Nephron (organoid): ENCODE measurements around the gene ROGDI.
A peak's percentile ranks its signal among the peaks of the same experiment; 100 is the strongest.

ENCODE experiments used
- H3K27ac Mint-ChIP-seq, 3 experiments: 2 replicates each; pipeline ENCODE4 v1.8.0; 2020; ENCODE audit warnings: mixed read lengths in 3 of 3, mild to moderate bottlenecking in 2 of 3, moderate library complexity in 1 of 3
- H3K27me3 Mint-ChIP-seq: 2 replicates; pipeline ENCODE4 v1.8.0; 2021; ENCODE audit warnings: low read depth, mild to moderate bottlenecking, moderate library complexity, mixed read lengths
- H3K36me3 Mint-ChIP-seq: 2 replicates; pipeline ENCODE4 v1.8.0; 2020; ENCODE audit warnings: low read depth, mixed read lengths
- H3K4me1 Mint-ChIP-seq: 2 replicates; pipeline ENCODE4 v1.8.0; 2020; ENCODE audit warnings: mixed read lengths
- H3K4me3 Mint-ChIP-seq, 3 experiments: 2 replicates each; pipeline ENCODE4 v1.8.0; 2020; ENCODE audit warnings: mild to moderate bottlenecking in 3 of 3, mixed read lengths in 3 of 3, moderate library complexity in 2 of 3
- H3K9me3 Mint-ChIP-seq: 2 replicates; pipeline ENCODE4 v1.8.0; 2020; ENCODE audit warnings: mixed read lengths
- CTCF ChIP-seq, 3 experiments: fragments of 200-600 bp; sonication (generic); IDR thresholded peaks; one replicate each; pipeline ENCODE4 v1.5.0; 2021; ENCODE audit warnings: antibody characterized with exemption in 3 of 3; ENCODE audit not compliant: unreplicated experiment in 3 of 3

ROGDI gene

GRCh38 chr16:4790871-4791270 lies 11.6 kb downstream of the ROGDI start:
- no peak for TF ChIP-seq CTCF (IDR thresholded peaks at IDR 0.05; ENCODE audit: unreplicated experiment in 3 of 3)
- H3K27ac Mint-ChIP-seq: no peak overlapping the region
- H3K27me3 Mint-ChIP-seq: no peaks in the 10 kb centered on the region
- H3K4me1 Mint-ChIP-seq: no peaks in the 10 kb centered on the region
- no peak overlapping the region for H3K4me3 Mint-ChIP-seq
- H3K9me3 Mint-ChIP-seq: no peaks in the 10 kb centered on the region
- no peaks in the 10 kb centered on the region for H3K36me3 Mint-ChIP-seq

GRCh38 chr16:4790261-4790660 lies 12.2 kb downstream of the ROGDI start:
- H3K9me3 Mint-ChIP-seq: no peaks in the 10 kb centered on the region
- no peaks in the 10 kb centered on the region for H3K27me3 Mint-ChIP-seq
- no peaks in the 10 kb centered on the region for H3K4me1 Mint-ChIP-seq
- no peak overlapping the region for H3K4me3 Mint-ChIP-seq
- TF ChIP-seq CTCF (IDR thresholded peaks at IDR 0.05; ENCODE audit: unreplicated experiment in 3 of 3): no peak
- no peak overlapping the region for H3K27ac Mint-ChIP-seq
- no peaks in the 10 kb centered on the region for H3K36me3 Mint-ChIP-seq

DNA sequence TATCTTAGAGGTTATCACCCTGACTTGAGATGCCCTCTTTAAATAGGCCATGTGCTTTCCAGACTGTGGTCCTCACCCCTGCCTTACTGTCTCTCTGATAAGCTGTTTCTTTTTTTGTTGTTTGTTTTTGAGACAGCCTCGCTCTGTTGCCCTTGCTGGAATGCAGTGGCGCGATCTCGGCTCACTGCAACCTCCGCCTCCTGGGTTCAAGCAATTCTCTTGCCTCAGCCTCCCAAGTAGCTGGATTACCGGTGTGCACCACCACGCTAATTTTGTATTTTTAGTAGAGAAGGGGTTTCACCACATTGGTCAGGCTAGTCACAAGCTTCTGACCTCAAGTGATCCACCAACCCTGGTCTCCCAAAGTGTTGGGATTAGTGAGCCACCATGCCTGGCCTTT lies 13.5 kb downstream of the ROGDI start:
- Mint-ChIP-seq H3K4me1 (no peaks in the 10 kb centered on the region), H3K36me3 (no peaks in the 10 kb centered on the region)

GRCh38 chr16:4788489-4788889 lies 13.9 kb downstream of the ROGDI start:
- TF ChIP-seq CTCF (IDR thresholded peaks at IDR 0.05; ENCODE audit: unreplicated experiment in 3 of 3): no peak
- Mint-ChIP-seq H3K4me3 (no peak overlapping the region), H3K4me1 (no peaks in the 10 kb centered on the region), H3K27me3 (no peaks in the 10 kb centered on the region), H3K9me3 (no peaks in the 10 kb centered on the region), H3K36me3 (no peaks in the 10 kb centered on the region), H3K27ac (peak overlapping the region in 1 of 3 experiments; percentile 6)

More for the DNA sequence above, 13.5 kb downstream of the ROGDI start:
- H3K27ac Mint-ChIP-seq: peak overlapping the region in 1 of 3 experiments; percentile 6
- H3K4me3 Mint-ChIP-seq: no peak overlapping the region
- no peaks in the 10 kb centered on the region for H3K27me3 Mint-ChIP-seq
- no peak for TF ChIP-seq CTCF (IDR thresholded peaks at IDR 0.05; ENCODE audit: unreplicated experiment in 3 of 3)
- H3K9me3 Mint-ChIP-seq: no peaks in the 10 kb centered on the region

- no peak for TF ChIP-seq CTCF (IDR thresholded peaks at IDR 0.05; ENCODE audit: unreplicated experiment in 3 of 3)
- no peaks in the 10 kb centered on the region for H3K9me3 Mint-ChIP-seq
- peaks cover 2% of the 10 kb centered on the region for H3K27me3 Mint-ChIP-seq
- H3K4me1 Mint-ChIP-seq: no peaks in the 10 kb centered on the region
- H3K4me3 Mint-ChIP-seq: no peak within 1 kb of the TSS
- peak within 1 kb of the TSS in 1 of 3 experiments; percentile 6 for H3K27ac Mint-ChIP-seq
- H3K36me3 Mint-ChIP-seq: no peaks in the 10 kb centered on the region
Measured at GRCh38 chr16:4787627-4788482, 14.6 kb downstream of the ROGDI start, which contains the start of gene SEPTIN12. Gene SEPTIN12 (minus strand): TSS chr16:4788345. CDS start chr16:4787645, 700 bp downstream.

GRCh38 chr16:4787068-4787467 lies 15.4 kb downstream of the ROGDI start:
- no peak overlapping the region for H3K27ac Mint-ChIP-seq
- H3K36me3 Mint-ChIP-seq: no peaks in the 10 kb centered on the region

More at GRCh38 chr16:4787068-4787467, 15.4 kb downstream of the ROGDI start:
- no peaks in the 10 kb centered on the region for H3K9me3 Mint-ChIP-seq
- peaks cover 5% of the 10 kb centered on the region for H3K27me3 Mint-ChIP-seq
- H3K4me3 Mint-ChIP-seq: no peak overlapping the region
- no peaks in the 10 kb centered on the region for H3K4me1 Mint-ChIP-seq
- no peak for TF ChIP-seq CTCF (IDR thresholded peaks at IDR 0.05; ENCODE audit: unreplicated experiment in 3 of 3)
